Measurements from ENCODE around the gene MRGPRE.
"Not testable (repeated sequence)": the region's sequence is repeated elsewhere in the genome, so short reads cannot be mapped to it uniquely, and the experiment has no call there.

DNA sequence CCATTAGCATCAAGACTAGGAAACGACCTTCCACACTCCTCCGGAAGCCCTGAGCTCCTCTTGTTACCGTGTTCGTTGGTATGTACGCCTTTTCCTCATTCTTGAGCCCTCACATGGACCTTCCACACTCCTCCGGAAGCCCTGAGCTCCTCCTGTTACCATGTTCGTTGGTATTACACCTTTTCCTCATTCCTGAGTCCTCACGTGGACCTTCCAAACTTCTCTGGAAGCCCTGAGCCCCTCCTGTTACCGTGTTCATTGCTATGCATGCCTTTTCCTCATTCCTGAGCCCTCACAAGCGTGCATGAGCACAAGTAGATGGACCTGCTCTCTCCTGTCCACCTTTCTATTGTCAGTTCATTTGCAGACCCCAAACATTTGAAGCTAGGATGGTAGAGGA lies 48.4 kb upstream of the MRGPRE start:
- TF ChIP-seq ZNF384 (IDR thresholded peaks at IDR 0.05); FOXM1 (IDR thresholded peaks at IDR 0.05; ENCODE audit: borderline replicate concordance): not testable (repeated sequence)

Data from HEK293T (cell line).